ENCODE measurements around the gene PDS5A. TPM values are rescaled to one million over a fixed set of nuclear protein-coding genes. Genes with fewer than 3 reads are reported as not detected.
"Not testable (repeated sequence)": the region's sequence is repeated elsewhere in the genome, so short reads cannot be mapped to it uniquely, and the experiment has no call there.

The PDS5A gene
- total RNA-seq, 2 donors from 2014 or later = 102 to 109 TPM

- no peak for ATAC-seq
- H3K4me3 Mint-ChIP-seq = no peak overlapping the region
Observed at GRCh38 chr4:39792529-39792928, 185.2 kb downstream of the PDS5A start.

GRCh38 chr4:39792128-39792527 lies 185.6 kb downstream of the PDS5A start:
- H3K36me3 Mint-ChIP-seq (ENCODE audit: low read depth) = no peaks in the 10 kb centered on the region
- no peak overlapping the region for H3K4me3 Mint-ChIP-seq
- no peak for ATAC-seq
- H3K27ac Mint-ChIP-seq = no peak overlapping the region
- H3K4me1 Mint-ChIP-seq = no peaks in the 10 kb centered on the region
- no peaks in the 10 kb centered on the region for H3K9me3 ChIP-seq (ENCODE audit: control insufficient read depth, low read length, poor library complexity, severe bottlenecking)
- H3K27me3 Mint-ChIP-seq = no peaks in the 10 kb centered on the region
- no peak for DNase-seq

More at GRCh38 chr4:39792529-39792928, 185.2 kb downstream of the PDS5A start:
- DNase-seq = no peak
- no peaks in the 10 kb centered on the region for H3K36me3 Mint-ChIP-seq (ENCODE audit: low read depth)
- H3K4me1 Mint-ChIP-seq = no peaks in the 10 kb centered on the region
- H3K27me3 Mint-ChIP-seq = no peaks in the 10 kb centered on the region
- H3K9me3 ChIP-seq (ENCODE audit: control insufficient read depth, low read length, poor library complexity, severe bottlenecking) = no peaks in the 10 kb centered on the region
- H3K27ac Mint-ChIP-seq = no peak overlapping the region

GRCh38 chr4:39786838-39787237 lies 190.9 kb downstream of the PDS5A start:
- ATAC-seq = no peak
- H3K9me3 ChIP-seq (ENCODE audit: control insufficient read depth, low read length, poor library complexity, severe bottlenecking) = no peaks in the 10 kb centered on the region
- no peak for DNase-seq
- H3K4me1 Mint-ChIP-seq = peaks cover 3% of the 10 kb centered on the region
- no peaks in the 10 kb centered on the region for H3K36me3 Mint-ChIP-seq (ENCODE audit: low read depth)
- no peaks in the 10 kb centered on the region for H3K27me3 Mint-ChIP-seq
- H3K27ac Mint-ChIP-seq = peak overlapping the region; percentile 56
- H3K4me3 Mint-ChIP-seq = no peak overlapping the region

GRCh38 chr4:39785083-39785482 lies 192.6 kb downstream of the PDS5A start:
- Mint-ChIP-seq H3K27ac (no peak overlapping the region), H3K36me3 (ENCODE audit: low read depth) (no peaks in the 10 kb centered on the region), H3K4me1 (peaks cover 3% of the 10 kb centered on the region), H3K27me3 (no peaks in the 10 kb centered on the region), H3K4me3 (no peak overlapping the region)
- ATAC-seq = no peak
- H3K9me3 ChIP-seq (ENCODE audit: control insufficient read depth, low read length, poor library complexity, severe bottlenecking) = no peaks in the 10 kb centered on the region
- DNase-seq = no peak

- not testable (repeated sequence) for ATAC-seq; H3K27ac Mint-ChIP-seq; DNase-seq; H3K4me3 Mint-ChIP-seq; H3K27me3 Mint-ChIP-seq; H3K9me3 ChIP-seq (ENCODE audit: control insufficient read depth, low read length, poor library complexity, severe bottlenecking); H3K4me1 Mint-ChIP-seq; H3K36me3 Mint-ChIP-seq (ENCODE audit: low read depth)
Observed at GRCh38 chr4:39781988-39782387, 195.7 kb downstream of the PDS5A start.

Other genes with a start within 250 kb of the PDS5A start
- gene N4BP2, start 78.9 kb upstream of the PDS5A start, total RNA-seq = 10 to 100 TPM; 16.6 to 22.4 TPM
- 100 to 1,000 TPM; 439 to 459 TPM for gene RHOH, start 219.1 kb upstream of the PDS5A start, total RNA-seq

All from T-helper 17 cell (primary cell).